Hypothalamus (tissue), 51 donors: ENCODE data around the gene RHBDD1.
A peak's percentile ranks its signal among the peaks of the same experiment; 100 is the strongest.

Experiments
- DNase-seq, 51 donors: peaks; one replicate each; lab custom pipeline; 2025; lab: John Stamatoyannopoulos, UW

Gene RHBDD1

DNA sequence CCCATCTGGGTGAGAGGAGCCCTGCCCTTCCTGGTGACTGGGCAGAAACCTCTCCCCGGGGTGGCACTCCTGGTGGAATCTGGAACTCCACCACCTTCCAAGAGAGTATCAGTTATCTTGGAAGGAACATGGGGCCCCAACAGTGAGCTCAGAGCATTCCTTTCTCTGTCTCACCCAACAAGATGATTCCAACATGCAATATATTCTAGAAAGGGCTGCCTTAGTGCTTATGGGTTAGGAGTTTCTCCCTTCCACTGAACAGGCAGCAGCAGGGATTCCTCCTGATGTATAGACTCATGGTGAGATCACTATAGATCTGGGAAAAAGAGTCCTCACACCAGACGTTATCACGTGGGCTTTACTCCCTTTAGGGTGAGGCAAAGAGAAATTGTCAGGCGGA, 181.0 kb downstream of the RHBDD1 start:
- no peak for DNase-seq

DNA sequence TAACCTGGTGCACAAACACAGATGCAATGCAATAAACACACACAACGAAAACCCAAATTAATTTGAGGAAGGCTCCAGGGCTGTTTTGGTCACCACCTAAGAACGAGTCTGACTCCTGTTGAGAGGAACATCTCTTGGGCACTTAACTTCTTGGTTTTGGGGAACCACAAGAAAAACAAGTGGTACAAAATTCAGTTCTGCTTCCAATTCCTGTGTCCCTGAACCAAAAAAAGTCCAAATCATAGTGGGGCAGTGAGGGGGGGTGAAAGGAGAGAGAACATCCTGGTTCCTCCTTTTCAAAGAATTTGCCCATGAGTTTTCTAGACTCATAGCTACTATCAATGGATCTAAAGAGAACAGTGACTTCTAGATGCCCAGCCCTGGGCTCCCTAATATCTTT, 184.6 kb downstream of the RHBDD1 start:
- DNase-seq: peak in 1 of 51 donors; percentile 3

DNA sequence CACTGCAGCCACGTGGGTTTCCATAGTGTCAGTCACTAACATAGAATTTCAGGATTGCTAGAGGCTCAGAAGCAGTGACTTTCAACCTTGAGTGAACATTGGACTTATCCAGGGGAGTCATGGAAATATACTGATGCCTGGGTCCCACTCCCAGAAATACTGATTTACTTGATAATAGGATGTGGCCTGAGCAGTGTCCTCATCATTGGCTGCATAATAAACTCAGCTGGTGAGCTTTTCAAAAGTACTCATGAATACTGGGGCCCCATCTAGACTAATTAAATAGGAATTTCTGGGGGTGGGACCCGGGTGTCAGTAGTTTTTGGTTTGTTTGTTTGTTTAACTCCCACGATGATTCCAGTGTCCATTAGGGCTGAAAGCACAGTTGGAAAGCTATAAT, 186.8 kb downstream of the RHBDD1 start:
- no peak for DNase-seq

DNA sequence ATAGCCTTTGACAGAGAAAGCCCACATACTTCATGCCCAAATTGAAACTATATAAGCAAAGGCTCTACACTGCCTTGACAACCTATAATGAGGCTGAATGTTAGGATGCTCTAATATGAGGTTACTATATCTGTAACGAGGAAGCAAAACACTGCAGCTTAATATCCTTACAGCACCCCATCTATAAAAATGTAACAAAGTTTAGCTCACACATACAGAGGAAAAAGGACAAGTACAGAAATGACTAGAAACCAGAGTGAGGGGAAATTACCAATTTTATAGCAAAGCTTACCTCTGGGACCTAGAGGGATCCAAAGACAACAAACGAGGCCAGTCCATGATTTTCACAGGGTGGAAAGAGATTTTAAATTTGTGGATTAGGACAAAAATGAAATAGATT, 189.7 kb downstream of the RHBDD1 start:
- DNase-seq: no peak

DNA sequence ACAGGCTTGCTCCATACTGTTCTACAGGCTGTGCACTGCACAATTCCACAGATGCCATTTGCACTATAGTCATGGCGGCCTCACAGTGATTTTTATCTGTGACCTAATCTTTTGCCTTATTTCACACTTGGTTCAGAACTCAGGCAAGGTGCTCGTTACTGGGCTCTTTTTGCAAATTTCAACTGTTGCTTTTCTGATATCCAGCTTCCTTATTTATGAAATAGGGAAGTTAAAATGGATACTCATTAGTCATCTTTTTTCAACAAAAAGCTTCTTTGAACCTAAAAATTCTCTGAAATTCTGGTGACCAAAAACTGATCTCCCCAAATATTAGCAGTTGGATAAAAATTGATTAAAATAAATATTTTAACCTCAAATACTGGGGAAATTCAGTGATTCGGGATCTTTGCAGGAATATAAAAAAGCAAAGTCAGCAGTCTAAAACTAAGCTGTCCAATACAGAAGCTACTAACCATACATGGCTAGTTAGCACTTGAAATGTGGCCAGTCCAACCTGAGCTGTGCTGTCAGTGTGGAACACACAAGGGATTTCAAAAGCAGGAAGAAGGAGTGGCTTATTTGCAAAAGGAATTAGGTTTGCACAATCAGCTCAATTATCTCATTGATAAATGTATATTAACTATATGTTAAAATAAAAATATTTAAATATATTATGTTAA, 193.7 kb downstream of the RHBDD1 start:
- DNase-seq: peak in 1 of 51 donors; percentile 2

DNA sequence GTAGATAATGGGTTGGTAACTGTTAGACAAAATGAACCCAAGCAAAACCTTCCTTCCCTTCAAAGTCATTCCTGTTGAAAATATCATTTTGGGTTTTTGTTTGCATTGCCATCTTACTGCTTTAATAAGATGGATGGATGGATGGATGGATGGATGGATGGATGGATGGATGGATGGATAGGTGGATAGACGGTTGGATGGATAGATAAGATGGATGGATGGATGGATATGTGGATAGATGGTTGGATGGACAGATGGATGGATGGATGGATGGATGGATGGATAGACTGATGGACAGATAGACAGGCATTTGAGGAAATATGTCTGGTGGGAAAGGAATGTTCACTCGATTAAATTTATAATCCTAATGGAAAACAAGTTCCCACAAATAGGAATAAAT, 194.9 kb downstream of the RHBDD1 start:
- DNase-seq: no peak

DNA sequence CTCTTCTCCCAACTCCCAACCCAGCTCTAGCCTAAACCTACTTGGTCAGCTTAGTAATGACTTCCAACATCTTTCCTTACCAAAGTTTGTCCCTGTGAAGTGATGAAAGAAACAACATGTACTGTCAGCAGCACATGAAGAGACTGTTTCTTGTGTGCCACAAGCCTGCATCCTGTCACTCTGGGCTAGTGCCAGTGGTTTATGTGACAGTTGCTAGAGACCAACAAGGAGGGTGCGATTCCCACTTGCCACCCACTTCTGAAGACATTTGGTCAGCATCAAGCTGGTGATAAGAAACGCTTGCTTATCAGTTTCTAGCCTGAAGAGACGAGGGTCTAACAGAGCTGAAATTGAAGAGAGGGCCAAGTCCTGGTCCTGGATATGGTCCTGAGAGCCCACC, 195.5 kb downstream of the RHBDD1 start:
- DNase-seq: no peak

DNA sequence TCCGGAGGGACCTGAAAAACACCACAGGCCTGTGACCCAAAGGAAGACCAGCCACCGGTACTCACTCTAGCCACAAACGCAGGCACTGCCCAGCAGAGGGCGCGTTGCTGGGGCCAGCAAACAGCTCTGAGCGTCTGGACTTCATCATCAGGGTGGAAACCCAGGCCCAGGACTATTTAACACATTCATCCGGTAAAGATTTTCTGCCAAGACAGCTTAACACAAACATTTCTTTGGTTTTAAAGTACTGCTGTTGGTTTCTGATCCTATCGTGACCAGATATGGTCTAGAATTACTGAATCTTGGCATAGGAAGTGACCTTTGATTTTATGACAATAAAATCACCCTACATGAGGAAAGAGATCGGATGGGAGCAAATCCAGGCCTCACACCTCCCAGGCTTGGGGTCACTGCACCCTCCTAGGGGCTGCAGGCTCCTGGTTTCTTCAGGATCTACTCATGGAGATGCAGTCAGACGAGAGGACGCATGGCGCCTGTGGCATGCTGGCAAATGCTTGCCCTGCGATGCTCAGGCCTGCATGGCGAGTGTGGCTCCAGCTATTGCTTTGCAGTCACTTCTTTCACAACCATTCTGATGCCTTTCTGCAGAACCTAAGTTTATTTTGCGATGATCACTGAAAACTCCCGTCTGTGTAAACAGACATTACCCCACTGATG, 197.8 kb downstream of the RHBDD1 start:
- peak in 4 of 51 donors; percentile 2 to 10 (median 4) for DNase-seq

DNA sequence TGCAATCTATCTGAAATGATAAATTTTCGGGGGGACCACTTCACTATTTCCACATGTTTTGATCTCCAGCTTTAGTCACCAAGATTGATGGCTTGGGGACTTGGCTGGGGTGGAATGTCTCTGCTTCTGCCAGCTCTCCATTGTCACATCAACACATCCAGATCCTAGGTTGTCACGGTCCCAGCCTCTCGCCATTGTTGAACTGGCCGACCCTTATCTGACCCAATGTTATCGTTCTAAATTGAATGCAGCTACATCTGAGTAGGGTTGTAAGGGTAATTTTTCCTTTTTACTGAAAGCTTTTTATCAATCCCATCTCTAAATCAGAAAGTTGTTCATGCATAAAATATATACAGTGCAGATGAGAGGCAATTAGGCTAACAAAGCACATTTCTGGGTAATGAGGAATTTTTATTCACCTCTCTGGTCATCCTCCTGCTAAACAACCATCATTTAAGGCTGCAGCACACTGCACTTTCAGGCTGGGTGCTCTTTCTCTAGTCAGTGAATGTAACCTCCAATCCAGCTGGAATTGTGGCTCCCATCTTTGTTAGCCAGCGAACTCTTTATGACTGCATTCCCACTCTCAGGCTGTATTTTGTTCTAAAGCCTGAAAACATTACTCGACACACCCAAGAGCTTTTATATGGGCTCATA, 200.0 kb downstream of the RHBDD1 start:
- DNase-seq: no peak

DNA sequence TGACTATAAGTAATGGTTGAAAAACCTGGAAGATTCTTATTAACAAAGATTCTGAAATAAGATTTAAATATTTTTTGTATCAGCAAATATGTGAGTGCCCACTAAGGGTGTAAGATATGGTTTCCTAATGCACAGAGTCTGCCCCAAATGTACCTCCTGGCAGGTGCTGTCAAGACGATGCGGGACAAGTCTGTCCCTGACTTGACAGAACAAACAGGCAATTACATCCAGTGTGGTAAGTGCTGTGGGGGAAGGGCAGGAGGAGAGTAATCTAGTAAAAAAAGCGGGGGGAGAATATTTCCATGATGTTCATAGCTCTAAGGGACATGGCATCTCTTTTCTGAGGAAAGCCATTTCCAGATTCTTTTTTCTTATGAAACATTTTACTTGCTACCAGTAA, 200.7 kb downstream of the RHBDD1 start:
- DNase-seq: no peak

DNA sequence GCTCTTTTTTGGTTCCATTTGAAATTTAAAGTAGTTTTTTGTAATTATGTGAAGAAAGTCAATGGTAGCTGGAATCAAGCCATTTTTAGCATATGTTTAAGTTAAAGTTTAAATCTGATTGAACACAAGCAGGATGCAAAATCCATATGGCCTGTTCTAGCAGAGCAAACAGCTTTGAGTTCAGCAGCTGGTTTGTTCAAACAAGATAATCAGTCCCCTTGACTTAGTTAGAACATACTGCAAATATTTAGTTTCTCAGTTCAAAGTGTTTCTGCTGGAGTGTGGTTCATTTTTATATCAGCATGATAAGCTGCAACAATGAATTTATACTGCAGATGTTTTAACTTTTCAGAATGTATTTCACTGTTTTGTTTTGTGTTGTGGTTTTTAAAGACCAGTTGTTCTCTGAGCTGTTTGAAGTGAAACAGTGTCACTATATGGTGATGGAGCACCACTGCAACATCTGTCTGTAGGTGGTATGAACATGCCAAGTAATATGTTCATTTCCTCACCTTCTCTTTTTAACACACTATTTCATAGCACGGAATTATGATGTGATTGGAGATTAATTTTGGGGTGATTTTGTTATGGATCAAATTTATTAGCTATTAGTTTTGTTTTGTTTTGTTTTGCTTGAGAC, 202.8 kb downstream of the RHBDD1 start:
- DNase-seq: no peak

DNA sequence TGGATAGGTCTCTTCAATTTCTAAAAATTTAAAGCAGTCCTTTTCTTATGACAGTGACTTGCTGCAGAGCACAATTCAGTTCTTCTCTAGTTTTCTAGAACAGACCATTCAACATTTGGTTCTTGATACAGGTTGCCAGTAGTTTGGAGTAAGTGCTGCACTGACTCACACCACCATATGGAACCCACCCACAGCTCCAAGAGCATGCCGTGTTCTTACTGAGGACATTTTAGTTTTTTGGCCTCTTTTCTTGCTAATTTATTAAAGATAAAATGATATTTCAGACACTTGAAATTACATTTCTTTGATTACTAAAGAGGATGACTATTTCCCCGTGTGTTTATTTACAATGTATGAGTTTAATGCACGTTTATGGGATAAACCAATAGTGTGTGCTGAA, 208.1 kb downstream of the RHBDD1 start:
- DNase-seq: no peak
